PC-9 (cell line): ENCODE results near the gene CLDND2.

Source experiments
- EZH2 ChIP-seq: fragments of 200-600 bp; sonication (generic); IDR thresholded peaks from 2 replicates; pipeline ENCODE4 v1.8.0; 2017; ENCODE audit warnings: antibody characterized with exemption, low read depth
- TF ChIP-seq, protein P1 (sequence below): fragments of 200-600 bp; sonication (generic); conservative IDR thresholded peaks from 2 replicates; pipeline ENCODE4 v1.6.1; 2017; ENCODE audit warnings: mixed run types, antibody characterized with exemption, mild to moderate bottlenecking, moderate library complexity

DNA sequence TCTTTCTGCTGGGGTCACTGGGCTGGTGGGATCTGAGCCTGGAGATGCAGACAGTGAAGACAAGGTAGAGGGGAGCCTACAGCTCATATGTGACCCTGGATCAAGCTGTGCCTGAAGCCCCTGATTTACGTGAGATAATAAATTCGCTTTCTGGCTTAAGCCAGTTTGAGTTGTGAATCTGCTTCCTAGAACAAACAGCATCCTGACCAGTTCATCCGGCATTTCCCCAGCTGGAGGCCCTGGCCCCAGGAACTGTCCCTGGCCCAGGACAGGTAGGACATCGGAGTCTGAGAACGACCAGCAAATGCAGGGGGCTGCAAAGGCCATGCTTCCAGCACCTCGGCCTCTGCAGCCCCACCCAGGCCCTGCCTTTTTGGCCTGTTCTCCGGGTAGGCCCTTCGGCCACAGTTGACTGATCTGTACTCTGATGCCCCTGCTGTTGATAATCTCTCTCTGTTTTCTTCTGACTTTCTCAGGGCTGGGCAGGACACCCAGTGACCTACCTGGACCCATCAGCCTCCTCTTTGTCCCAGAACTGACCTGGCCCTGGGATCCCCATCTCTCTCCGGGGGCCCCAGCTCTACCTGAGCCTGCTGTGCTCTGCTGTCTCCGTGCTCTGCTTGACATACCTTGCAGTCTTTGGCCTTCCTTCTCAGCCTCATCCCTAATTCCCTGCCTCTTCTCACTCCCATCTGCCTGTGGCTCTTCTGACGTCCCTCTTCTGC lies 17.4 kb downstream of the CLDND2 start:
- TF ChIP-seq, protein P1, sequence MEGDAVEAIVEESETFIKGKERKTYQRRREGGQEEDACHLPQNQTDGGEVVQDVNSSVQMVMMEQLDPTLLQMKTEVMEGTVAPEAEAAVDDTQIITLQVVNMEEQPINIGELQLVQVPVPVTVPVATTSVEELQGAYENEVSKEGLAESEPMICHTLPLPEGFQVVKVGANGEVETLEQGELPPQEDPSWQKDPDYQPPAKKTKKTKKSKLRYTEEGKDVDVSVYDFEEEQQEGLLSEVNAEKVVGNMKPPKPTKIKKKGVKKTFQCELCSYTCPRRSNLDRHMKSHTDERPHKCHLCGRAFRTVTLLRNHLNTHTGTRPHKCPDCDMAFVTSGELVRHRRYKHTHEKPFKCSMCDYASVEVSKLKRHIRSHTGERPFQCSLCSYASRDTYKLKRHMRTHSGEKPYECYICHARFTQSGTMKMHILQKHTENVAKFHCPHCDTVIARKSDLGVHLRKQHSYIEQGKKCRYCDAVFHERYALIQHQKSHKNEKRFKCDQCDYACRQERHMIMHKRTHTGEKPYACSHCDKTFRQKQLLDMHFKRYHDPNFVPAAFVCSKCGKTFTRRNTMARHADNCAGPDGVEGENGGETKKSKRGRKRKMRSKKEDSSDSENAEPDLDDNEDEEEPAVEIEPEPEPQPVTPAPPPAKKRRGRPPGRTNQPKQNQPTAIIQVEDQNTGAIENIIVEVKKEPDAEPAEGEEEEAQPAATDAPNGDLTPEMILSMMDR: no peak
- no peak for TF ChIP-seq EZH2
